Measurements from ENCODE around the gene FBXO46.
A peak's percentile ranks its signal among the peaks of the same experiment; 100 is the strongest.

FBXO46 gene, protein sequence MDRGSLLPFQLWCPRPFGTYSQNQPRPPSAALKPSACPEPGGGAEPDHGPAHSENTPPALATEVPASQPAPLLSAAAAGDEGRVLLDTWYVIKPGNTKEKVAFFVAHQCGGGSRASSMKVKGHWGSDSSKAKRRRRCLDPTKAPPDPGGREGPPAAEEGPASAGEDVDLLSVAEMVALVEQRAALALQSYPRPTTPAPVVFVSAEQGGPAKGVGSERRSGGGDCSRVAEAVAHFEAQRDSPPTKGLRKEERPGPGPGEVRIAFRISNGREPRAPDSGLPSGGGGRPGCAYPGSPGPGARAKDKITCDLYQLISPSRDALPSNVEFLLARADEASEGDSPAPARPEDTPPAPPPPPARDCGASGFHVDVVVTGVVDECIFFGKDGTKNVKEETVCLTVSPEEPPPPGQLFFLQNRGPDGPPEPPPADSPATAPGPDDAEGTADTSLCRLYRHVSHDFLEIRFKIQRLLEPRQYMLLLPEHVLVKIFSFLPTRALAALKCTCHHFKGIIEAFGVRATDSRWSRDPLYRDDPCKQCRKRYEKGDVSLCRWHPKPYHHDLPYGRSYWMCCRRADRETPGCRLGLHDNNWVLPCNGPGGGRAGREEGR

DNA sequence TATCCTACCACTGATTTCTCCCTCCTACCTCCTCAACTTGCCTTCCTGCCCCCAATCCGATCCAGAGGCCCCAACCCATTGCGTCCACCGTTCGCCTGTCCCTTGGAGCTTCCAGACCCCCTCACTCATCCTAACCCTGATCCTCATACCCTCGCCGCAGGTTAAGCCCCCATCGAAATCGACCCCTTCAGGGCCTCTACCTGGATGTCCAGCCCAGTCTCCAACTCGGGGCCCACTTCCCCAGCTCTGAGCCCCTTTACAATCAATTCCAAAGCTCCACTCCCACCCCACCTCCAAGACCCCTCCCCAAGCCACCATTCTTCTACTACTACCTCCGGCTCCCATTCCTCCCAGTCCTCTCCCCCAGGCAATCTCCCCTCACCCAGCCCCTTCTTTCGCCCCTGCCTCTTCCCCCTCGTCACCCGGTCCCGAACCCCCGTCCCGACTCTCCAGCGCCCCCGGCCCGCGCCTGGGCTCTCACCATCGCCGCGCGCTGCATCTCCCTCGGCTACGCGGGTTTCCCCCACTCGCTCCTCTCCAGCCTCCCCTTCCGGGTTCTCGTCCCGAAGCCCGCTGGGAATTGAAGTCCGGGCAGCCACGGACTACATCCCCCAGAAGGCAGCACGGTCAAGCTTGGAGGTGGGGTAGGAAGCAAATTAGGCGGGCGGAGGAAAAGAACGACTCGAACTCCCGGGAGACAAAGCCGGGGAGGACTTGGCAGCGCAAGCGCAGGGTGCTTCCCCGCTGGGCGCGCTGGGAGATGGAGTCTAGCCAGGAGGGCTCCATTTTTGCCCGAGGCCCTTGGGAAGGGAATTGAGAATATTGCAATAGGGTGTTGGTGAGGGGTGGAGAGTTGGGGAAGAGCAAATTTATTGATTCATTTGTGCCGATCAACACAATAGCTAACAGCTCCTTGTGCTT lies at the start of gene FBXO46:
Gene FBXO46, minus strand, starts transcription at position 529 of the 921 bp plus-strand sequence. CDS start 17,401 bp downstream, outside the sequence.
- Histone ChIP-seq H2AFZ (ENCODE audit: low read length) (peak within 1 kb of the TSS; percentile 82), H4K20me1 (ENCODE audit: insufficient read depth, low read length, poor library complexity, severe bottlenecking) (peaks cover 14% of the 10 kb centered on the region), H3K36me3 (ENCODE audit: insufficient read depth, low read length) (no peaks in the 10 kb centered on the region), H3K27me3 (ENCODE audit: insufficient read depth, low read length, poor library complexity, severe bottlenecking) (no peaks in the 10 kb centered on the region), H3K4me3 (ENCODE audit: low read length, poor library complexity, severe bottlenecking) (peak within 1 kb of the TSS; percentile 95), H3K79me2 (ENCODE audit: insufficient read depth, low read length) (peaks cover 50% of the 10 kb centered on the region), H3K9me3 (ENCODE audit: insufficient read depth, low read depth, low read length) (no peaks in the 10 kb centered on the region), H3K4me2 (ENCODE audit: low read depth, low read length, poor library complexity, severe bottlenecking) (peak within 1 kb of the TSS; percentile 99), H3K9ac (ENCODE audit: low read depth, low read length, poor library complexity, severe bottlenecking) (peak within 1 kb of the TSS; percentile 94), H3K9me2 (replicated peaks; ENCODE audit: low read depth, low read length) (no peaks in the 10 kb centered on the region), H3F3A (ENCODE audit: low read depth) (no peaks in the 10 kb centered on the region), H3K4me1 (ENCODE audit: insufficient read depth, low read length, poor library complexity, severe bottlenecking) (peaks cover 17% of the 10 kb centered on the region)
- TF ChIP-seq, protein P1, sequence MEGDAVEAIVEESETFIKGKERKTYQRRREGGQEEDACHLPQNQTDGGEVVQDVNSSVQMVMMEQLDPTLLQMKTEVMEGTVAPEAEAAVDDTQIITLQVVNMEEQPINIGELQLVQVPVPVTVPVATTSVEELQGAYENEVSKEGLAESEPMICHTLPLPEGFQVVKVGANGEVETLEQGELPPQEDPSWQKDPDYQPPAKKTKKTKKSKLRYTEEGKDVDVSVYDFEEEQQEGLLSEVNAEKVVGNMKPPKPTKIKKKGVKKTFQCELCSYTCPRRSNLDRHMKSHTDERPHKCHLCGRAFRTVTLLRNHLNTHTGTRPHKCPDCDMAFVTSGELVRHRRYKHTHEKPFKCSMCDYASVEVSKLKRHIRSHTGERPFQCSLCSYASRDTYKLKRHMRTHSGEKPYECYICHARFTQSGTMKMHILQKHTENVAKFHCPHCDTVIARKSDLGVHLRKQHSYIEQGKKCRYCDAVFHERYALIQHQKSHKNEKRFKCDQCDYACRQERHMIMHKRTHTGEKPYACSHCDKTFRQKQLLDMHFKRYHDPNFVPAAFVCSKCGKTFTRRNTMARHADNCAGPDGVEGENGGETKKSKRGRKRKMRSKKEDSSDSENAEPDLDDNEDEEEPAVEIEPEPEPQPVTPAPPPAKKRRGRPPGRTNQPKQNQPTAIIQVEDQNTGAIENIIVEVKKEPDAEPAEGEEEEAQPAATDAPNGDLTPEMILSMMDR (conservative IDR thresholded peaks at IDR 0.05; ENCODE audit: low read length) = peak; percentile 45
- no peak for TF ChIP-seq EZH2phosphoT487 (IDR thresholded peaks at IDR 0.05; ENCODE audit: borderline replicate concordance)

- peaks cover 12% of the 10 kb centered on the region for H4K20me1 ChIP-seq (ENCODE audit: insufficient read depth, low read length, poor library complexity, severe bottlenecking)
- H3K36me3 ChIP-seq (ENCODE audit: insufficient read depth, low read length) = no peaks in the 10 kb centered on the region
- H3K4me3 ChIP-seq (ENCODE audit: low read length, poor library complexity, severe bottlenecking) = no peak overlapping the region
- no peaks in the 10 kb centered on the region for H3K4me1 ChIP-seq (ENCODE audit: insufficient read depth, low read length, poor library complexity, severe bottlenecking)
- no peaks in the 10 kb centered on the region for H3K27me3 ChIP-seq (ENCODE audit: insufficient read depth, low read length, poor library complexity, severe bottlenecking)
- no peak for TF ChIP-seq EZH2phosphoT487 (IDR thresholded peaks at IDR 0.05; ENCODE audit: borderline replicate concordance)
- TF ChIP-seq, protein P1 (conservative IDR thresholded peaks at IDR 0.05; ENCODE audit: low read length) = no peak
- no peak overlapping the region for H3K9ac ChIP-seq (ENCODE audit: low read depth, low read length, poor library complexity, severe bottlenecking)
- H3K9me3 ChIP-seq (ENCODE audit: insufficient read depth, low read depth, low read length) = no peaks in the 10 kb centered on the region
- H3F3A ChIP-seq (ENCODE audit: low read depth) = no peaks in the 10 kb centered on the region
- no peak overlapping the region for H2AFZ ChIP-seq (ENCODE audit: low read length)
- H3K79me2 ChIP-seq (ENCODE audit: insufficient read depth, low read length) = no peaks in the 10 kb centered on the region
- no peaks in the 10 kb centered on the region for H3K9me2 ChIP-seq (replicated peaks; ENCODE audit: low read depth, low read length)
- H3K4me2 ChIP-seq (ENCODE audit: low read depth, low read length, poor library complexity, severe bottlenecking) = no peak overlapping the region
Observed at GRCh38 chr19:45780146-45780447, 49.4 kb upstream of the FBXO46 start.

DNA sequence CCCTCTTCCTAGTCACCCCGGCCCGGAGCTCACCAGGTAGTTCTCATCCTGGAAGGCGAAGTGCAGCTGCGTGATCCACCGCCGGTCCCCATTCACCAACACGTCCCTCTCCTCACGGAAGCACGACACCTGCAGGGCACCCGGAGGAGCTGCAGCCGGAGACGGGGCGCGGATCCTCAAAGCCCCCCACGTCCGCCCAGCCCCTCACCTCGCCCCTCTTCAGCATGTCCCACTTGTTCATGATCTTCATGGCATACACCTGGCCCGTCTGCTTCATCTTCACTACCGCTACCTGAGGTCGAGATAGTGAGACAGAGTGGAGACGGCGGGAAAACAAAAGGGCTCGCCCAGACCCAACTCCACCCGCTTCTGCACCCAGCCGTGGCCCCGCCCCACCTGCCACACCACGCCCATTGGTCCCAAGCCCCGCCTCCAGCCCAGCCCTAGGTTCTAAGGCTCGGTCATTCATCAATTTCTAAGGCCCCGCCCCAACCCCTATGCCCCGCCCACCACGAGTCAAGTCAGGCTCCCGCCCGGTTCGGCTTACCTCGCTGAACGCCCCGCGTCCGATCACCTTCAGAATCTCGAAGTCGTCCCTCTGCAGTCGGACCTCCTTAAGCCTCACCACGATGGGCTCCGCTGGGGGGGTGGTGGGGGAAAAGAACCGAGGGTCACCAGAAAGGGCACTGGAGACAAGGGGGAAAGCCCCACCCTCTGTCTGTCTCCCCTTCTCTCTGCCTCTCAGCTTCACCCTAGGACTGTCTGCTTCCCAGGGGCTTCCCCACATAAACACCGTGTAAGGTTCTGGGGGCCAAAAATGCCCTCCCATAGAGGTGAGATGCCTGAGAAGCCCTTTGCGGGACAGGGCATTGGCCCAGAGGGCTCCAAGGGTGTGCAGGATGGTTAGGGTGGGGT lies 48.8 kb upstream of the FBXO46 start:
- H4K20me1 ChIP-seq (ENCODE audit: insufficient read depth, low read length, poor library complexity, severe bottlenecking) = peaks cover 12% of the 10 kb centered on the region
- no peaks in the 10 kb centered on the region for H3F3A ChIP-seq (ENCODE audit: low read depth)
- TF ChIP-seq, protein P1 (conservative IDR thresholded peaks at IDR 0.05; ENCODE audit: low read length) = peak; percentile 63
- TF ChIP-seq EZH2phosphoT487 (IDR thresholded peaks at IDR 0.05; ENCODE audit: borderline replicate concordance) = no peak
- no peaks in the 10 kb centered on the region for H3K27me3 ChIP-seq (ENCODE audit: insufficient read depth, low read length, poor library complexity, severe bottlenecking)
- H3K79me2 ChIP-seq (ENCODE audit: insufficient read depth, low read length) = no peaks in the 10 kb centered on the region
- no peak overlapping the region for H3K4me3 ChIP-seq (ENCODE audit: low read length, poor library complexity, severe bottlenecking)
- no peaks in the 10 kb centered on the region for H3K9me3 ChIP-seq (ENCODE audit: insufficient read depth, low read depth, low read length)
- peak overlapping the region; percentile 38 for H3K4me2 ChIP-seq (ENCODE audit: low read depth, low read length, poor library complexity, severe bottlenecking)
- H3K9ac ChIP-seq (ENCODE audit: low read depth, low read length, poor library complexity, severe bottlenecking) = no peak overlapping the region
- no peaks in the 10 kb centered on the region for H3K9me2 ChIP-seq (replicated peaks; ENCODE audit: low read depth, low read length)
- H2AFZ ChIP-seq (ENCODE audit: low read length) = no peak overlapping the region
- no peaks in the 10 kb centered on the region for H3K36me3 ChIP-seq (ENCODE audit: insufficient read depth, low read length)
- H3K4me1 ChIP-seq (ENCODE audit: insufficient read depth, low read length, poor library complexity, severe bottlenecking) = no peaks in the 10 kb centered on the region

Measured in Loucy (cell line).